ENCODE data around the gene SLC6A3. TPM values are rescaled to one million over a fixed set of nuclear protein-coding genes. Genes with fewer than 3 reads are reported as not detected.

The SLC6A3 gene
- total RNA-seq, 1 experiment from 2014 or later: 0.74 TPM

- POLR2A ChIA-PET: no interaction called here
- H3K9me3 Mint-ChIP-seq: no peaks in the 10 kb centered on the region
- H3K36me3 Mint-ChIP-seq: no peaks in the 10 kb centered on the region
- no peaks in the 10 kb centered on the region for H3K27me3 Mint-ChIP-seq (ENCODE audit: low read depth)
- TF ChIP-seq ESRRA (CRISPR knock-in tag; IDR thresholded peaks at IDR 0.05; ENCODE audit: borderline replicate concordance) (no peak), E2F5 (CRISPR knock-in tag; IDR thresholded peaks at IDR 0.05) (no peak), AR (CRISPR knock-in tag; IDR thresholded peaks at IDR 0.05) (no peak), SP1 (CRISPR knock-in tag; conservative IDR thresholded peaks at IDR 0.05) (no peak), JAZF1 (CRISPR knock-in tag; IDR thresholded peaks at IDR 0.05) (no peak), TEAD1 (CRISPR knock-in tag; IDR thresholded peaks at IDR 0.05) (no peak), SMAD3 (CRISPR knock-in tag; IDR thresholded peaks at IDR 0.05; ENCODE audit: borderline replicate concordance) (no peak), E2F4 (CRISPR knock-in tag; IDR thresholded peaks at IDR 0.05; ENCODE audit: borderline replicate concordance, low read depth) (no peak), GTF2I (CRISPR knock-in tag; conservative IDR thresholded peaks at IDR 0.05) (no peak), ZNF138 (CRISPR knock-in tag; conservative IDR thresholded peaks at IDR 0.05) (no peak), TCF7 (CRISPR knock-in tag; IDR thresholded peaks at IDR 0.05; ENCODE audit: low read depth) (no peak), KAT7 (CRISPR knock-in tag; IDR thresholded peaks at IDR 0.05; ENCODE audit: borderline replicate concordance) (no peak), SMAD4 (CRISPR knock-in tag; IDR thresholded peaks at IDR 0.05) (no peak), FOXK1 (CRISPR knock-in tag; IDR thresholded peaks at IDR 0.05) (no peak), ELF4 (CRISPR knock-in tag; IDR thresholded peaks at IDR 0.05; ENCODE audit: low read depth) (no peak), GRHL2 (CRISPR knock-in tag; IDR thresholded peaks at IDR 0.05; ENCODE audit: insufficient replicate concordance, severe bottlenecking) (no peak), FOXP1 (CRISPR knock-in tag; IDR thresholded peaks at IDR 0.05; ENCODE audit: borderline replicate concordance) (no peak), CBFB (CRISPR knock-in tag; IDR thresholded peaks at IDR 0.05; ENCODE audit: low read depth) (no peak)
- no peak overlapping the region for H3K4me3 Mint-ChIP-seq
- peaks cover 13% of the 10 kb centered on the region for H3K4me1 Mint-ChIP-seq
- DNase-seq (ENCODE audit: low spot score): no peak
- ATAC-seq: no peak
- no peak overlapping the region for H3K27ac Mint-ChIP-seq
- CTCF ChIA-PET: no interaction called here
These were observed 94.1 kb downstream of the SLC6A3 start for GRCh38 chr5:1351156-1351555.

GRCh38 chr5:1349246-1349645 is 96.0 kb downstream of the SLC6A3 start:
- no peak for DNase-seq (ENCODE audit: low spot score)
- Mint-ChIP-seq H3K9me3 (no peaks in the 10 kb centered on the region), H3K4me3 (no peak overlapping the region), H3K36me3 (peaks cover under 1% of the 10 kb centered on the region; the same call in 1 of the 2 replicates), H3K27me3 (ENCODE audit: low read depth) (no peaks in the 10 kb centered on the region; the same call in 1 of the 2 replicates), H3K4me1 (peaks cover 9% of the 10 kb centered on the region), H3K27ac (no peak overlapping the region)
- CTCF ChIA-PET: interaction anchor here (1.1 to 1.2 kb wide), 2 partner anchors 31 to 296 kb away, joined by 5 to 7 read pairs; no protein-coding TSS in a partner anchor
- POLR2A ChIA-PET: no interaction called here
- 0 out of 2 replicates have a peak, but pooled peaks have one; percentile 9 for ATAC-seq
- TF ChIP-seq NR1H2 (CRISPR knock-in tag; IDR thresholded peaks at IDR 0.05) (no peak), ZMAT4 (CRISPR knock-in tag; IDR thresholded peaks at IDR 0.05) (no peak), ZSCAN18 (CRISPR knock-in tag; IDR thresholded peaks at IDR 0.05) (no peak), MAX (CRISPR knock-in tag; IDR thresholded peaks at IDR 0.05) (no peak), HMGXB4 (CRISPR knock-in tag; IDR thresholded peaks at IDR 0.05) (no peak), OVOL2 (CRISPR knock-in tag; IDR thresholded peaks at IDR 0.05; ENCODE audit: borderline replicate concordance) (no peak), TCF7 (CRISPR knock-in tag; IDR thresholded peaks at IDR 0.05; ENCODE audit: low read depth) (no peak), ZNF512 (CRISPR knock-in tag; IDR thresholded peaks at IDR 0.05; ENCODE audit: borderline replicate concordance) (no peak), GTF2I (CRISPR knock-in tag; conservative IDR thresholded peaks at IDR 0.05) (no peak), TEAD4 (CRISPR knock-in tag; IDR thresholded peaks at IDR 0.05) (no peak)
